HepG2 (cell line): ENCODE measurements around the gene PLSCR1. TPM values are rescaled to one million over a fixed set of nuclear protein-coding genes. Genes with fewer than 3 reads are reported as not detected.
"Not testable (repeated sequence)": the region's sequence is repeated elsewhere in the genome, so short reads cannot be mapped to it uniquely, and the experiment has no call there.

ENCODE experiments used
- ATAC-seq: fragments of 200-7000 bp; cut with Tn5 transposase; 3 replicates; pipeline ENCODE4 v1.9.1; 2020; ENCODE audit warnings: mild to moderate bottlenecking, moderate library complexity
- BruUV-seq: library from RNA; stranded (reverse); fragments of 400-500 nt; replicated peaks from 2 replicates; lab custom pipeline; 2021; lab: Mats Ljungman, UMichigan
- CTCF ChIA-PET: fragments of 300-600 bp; formaldehyde crosslinking; extraction: SDS; loops from one replicate; lab custom pipeline; 2021; ENCODE audit warnings: low total read pairs, inconsistent platforms, low intra/inter-chr PET ratio; lab: Yijun Ruan, JAX
- POLR2A ChIA-PET: fragments of 350-600 bp; sonication (Branson Sonifier 250); formaldehyde crosslinking; loops from one replicate; lab custom pipeline; 2020; ENCODE audit warnings: antibody characterized with exemption, inconsistent platforms; lab: Yijun Ruan, JAX
- DNase-seq: peaks from one replicate; pipeline ENCODE4 v3.0.0-alpha.2; 2015; ENCODE audit warnings: low spot score
- FAIRE-seq: peaks from 3 replicates; lab custom pipeline; 2011; peaks lifted over from hg19 to GRCh38; lab: Jason Lieb, UNC
- H2AFZ ChIP-seq: one replicate; pipeline ENCODE4 v1.6.1; 2011; ENCODE audit warnings: low read length, inconsistent platforms
- H3K27ac ChIP-seq: fragments of 300-600 bp; 3 replicates; pipeline ENCODE4 v1.8.0; 2011; ENCODE audit warnings: mixed run types, mild to moderate bottlenecking, mixed read lengths, low read length, inconsistent platforms; ENCODE audit not compliant: insufficient read depth; ENCODE audit errors: extremely low read length
- H3K27me3 ChIP-seq, 2 experiments: fragments of 200-600 bp in 1 of 2; 2 replicates in 1 of 2; 3 replicates in 1 of 2; pipeline versions ENCODE4 v1.6.0 to v1.8.0; 2011; ENCODE audit warnings: low read length in 2 of 2, mild to moderate bottlenecking in 2 of 2, moderate library complexity in 2 of 2, inconsistent platforms in 1 of 2; ENCODE audit not compliant: insufficient read depth in 2 of 2, control insufficient read depth in 1 of 2
- H3K36me3 ChIP-seq, 2 experiments: fragments of 200-600 bp in 1 of 2; replicated peaks in 1 of 2; 2 replicates in 1 of 2; 3 replicates in 1 of 2; pipeline versions ENCODE4 v1.5.1 to v1.8.0; 2011; ENCODE audit warnings: low read length in 2 of 2, inconsistent platforms in 1 of 2; ENCODE audit not compliant: insufficient read depth in 2 of 2, control insufficient read depth in 1 of 2
- H3K4me1 ChIP-seq: 2 replicates; pipeline ENCODE4 v1.5.1; 2012; ENCODE audit warnings: low read length, inconsistent platforms; ENCODE audit not compliant: insufficient read depth
- H3K4me2 ChIP-seq: 2 replicates; pipeline ENCODE4 v1.6.0; 2011; ENCODE audit warnings: low read depth, low read length, inconsistent platforms
- H3K4me3 ChIP-seq, 3 experiments: fragments of 200-600 bp in 1 of 3; sonication (generic), shearing (Covaris generic) in 1 of 3; replicated peaks in 1 of 3; 2 replicates each; pipeline ENCODE4 v1.5.1; 2011 to 2016; ENCODE audit warnings: low read length in 3 of 3, inconsistent platforms in 2 of 3, low read depth in 2 of 3, mild to moderate bottlenecking in 2 of 3, control low read depth in 1 of 3, mixed read lengths in 1 of 3; ENCODE audit not compliant: insufficient read depth in 1 of 3
- H3K79me2 ChIP-seq: one replicate; pipeline ENCODE4 v1.6.1; 2011; ENCODE audit warnings: low read length, inconsistent platforms; ENCODE audit not compliant: insufficient read depth
- H3K9ac ChIP-seq: 2 replicates; pipeline ENCODE4 v1.6.0; 2011; ENCODE audit warnings: mild to moderate bottlenecking, low read depth, low read length, inconsistent platforms; ENCODE audit not compliant: insufficient read depth
- H3K9me3 ChIP-seq: 2 replicates; pipeline ENCODE4 v1.5.1; 2012; ENCODE audit warnings: mild to moderate bottlenecking, low read length
- H4K20me1 ChIP-seq: 2 replicates; pipeline ENCODE4 v1.6.0; 2011; ENCODE audit warnings: inconsistent platforms, mild to moderate bottlenecking, low read length, moderate library complexity; ENCODE audit not compliant: insufficient read depth
- BRCA1 ChIP-seq: sonication (generic); formaldehyde crosslinking; IDR thresholded peaks from 2 replicates; pipeline ENCODE4 v1.4.0; 2020; ENCODE audit warnings: missing genetic modification reagents
- HNRNPLL ChIP-seq: fragments of 200-400 bp; formaldehyde crosslinking; IDR thresholded peaks from 2 replicates; pipeline ENCODE4 v1.6.1; 2017; ENCODE audit warnings: mild to moderate bottlenecking, low read depth, low read length; ENCODE audit not compliant: poor library complexity, severe bottlenecking
- MAX ChIP-seq: IDR thresholded peaks from 2 replicates; pipeline ENCODE4 v1.6.1; 2012; ENCODE audit warnings: inconsistent platforms
- ZNF670 ChIP-seq: sonication (generic); formaldehyde crosslinking; IDR thresholded peaks from 2 replicates; pipeline ENCODE4 v1.8.0; 2022; ENCODE audit warnings: mild to moderate bottlenecking, missing genetic modification reagents, borderline replicate concordance
- ZNF747 ChIP-seq: sonication (generic); formaldehyde crosslinking; IDR thresholded peaks from 2 replicates; pipeline ENCODE4 v1.8.1; 2023; ENCODE audit warnings: missing genetic modification reagents, mild to moderate bottlenecking, borderline replicate concordance
- WGBS: methylation state at CpG from one replicate; pipeline ENCODE4 v1.1.6; 2017; ENCODE audit warnings: low lambda C conversion rate; 5-methylcytosine and 5-hydroxymethylcytosine counted together
- in situ Hi-C: cut with HindIII; loops from 2 replicates; pipeline ENCODE4 v1.10.0; 2017; ENCODE audit warnings: low pct_unique_long_range_greater_than_20kb; ENCODE audit not compliant: extremely low pct_ligation_motif_present
- intact Hi-C: fragments of 100-400 bp; cut with micrococcal nuclease; formaldehyde crosslinking; loops from one replicate; pipeline ENCODE4 v1.10.0; 2022; ENCODE audit not compliant: unreplicated experiment
- polyA plus RNA-seq, 8 experiments: library from polyadenylated mRNA; depleted of rRNA in 3 of 8; stranded (reverse) in 7 of 8; unstranded in 1 of 8; fragments of >200 nt; fragmentation: Illumina TruSeq in 4 of 8; extraction: Trizol in 4 of 8; gene quantifications; 2 replicates each; pipeline versions ENCODE4 v1.2.1 to v1.2.3, GENCODE V29; 2011 to 2016; ENCODE audit warnings: low read depth in 4 of 8, missing spikeins in 1 of 8, mixed read lengths in 1 of 8; ENCODE audit not compliant: insufficient read depth in 1 of 8
- total RNA-seq, 5 experiments: library from RNA; depleted of rRNA; stranded (reverse); fragments of >200 nt; fragmentation: Illumina TruSeq; extraction: Trizol; gene quantifications; 2 replicates each; pipeline ENCODE4 v1.2.3, GENCODE V29; 2016; ENCODE audit warnings: low read depth in 1 of 5

The PLSCR1 gene
- total and polyA plus RNA-seq, 2 of the 13 experiments (the other 11 are each of a cell fraction or from before 2014, with no cell fraction given) = 33.8 to 34.1 TPM

GRCh38 chr3:146497145-146497843 is 47.1 kb downstream of the PLSCR1 start:
- H2AFZ ChIP-seq, H3K27me3 ChIP-seq, intact Hi-C loops, H3K79me2 ChIP-seq, H3K9me3 ChIP-seq, H3K9ac ChIP-seq, H3K4me3 ChIP-seq, H3K27ac ChIP-seq, POLR2A ChIA-PET, DNase-seq, ATAC-seq, FAIRE-seq, in situ Hi-C loops, H3K4me2 ChIP-seq, BruUV-seq, H4K20me1 ChIP-seq, CTCF ChIA-PET, H3K36me3 ChIP-seq, H3K4me1 ChIP-seq: not testable (repeated sequence)
- 40% methylated on average over 1 of the region's 28 CpGs for WGBS

- POLR2A ChIA-PET = no interaction called here
- in situ Hi-C loops = no loop called here
These were observed 47.7 kb downstream of the PLSCR1 start for GRCh38 chr3:146496726-146497125.

More at GRCh38 chr3:146496726-146497125, 47.7 kb downstream of the PLSCR1 start:
- Histone ChIP-seq H2AFZ (no peak overlapping the region), H3K9me3 (no peaks in the 10 kb centered on the region), H3K27me3 (no peaks in the 10 kb centered on the region), H3K4me3 (no peak overlapping the region), H3K9ac (no peak overlapping the region), H3K36me3 (no peaks in the 10 kb centered on the region), H3K4me1 (no peaks in the 10 kb centered on the region), H4K20me1 (no peaks in the 10 kb centered on the region), H3K27ac (no peak overlapping the region), H3K4me2 (no peak overlapping the region), H3K79me2 (no peaks in the 10 kb centered on the region)
- DNase-seq (no peak), FAIRE-seq (no peak), ATAC-seq (no peak)
- 0% methylated on average over 1 of the region's 1 CpG for WGBS
- CTCF ChIA-PET = no interaction called here
- BruUV-seq = no TSS peak
- TF ChIP-seq ZNF670 (CRISPR knock-in tag) (no peak), ZNF747 (CRISPR knock-in tag) (no peak), HNRNPLL (no peak), MAX (no peak), BRCA1 (CRISPR knock-in tag) (no peak)
- intact Hi-C loops = no loop called here
